Adrenal gland (tissue), 12 donors: Measurements from ENCODE around the gene INKA2. TPM values are rescaled to one million over a fixed set of nuclear protein-coding genes. Genes with fewer than 3 reads are reported as not detected.

Experiments
- DNase-seq, 7 donors: peaks; one replicate each; pipeline ENCODE4 v3.0.0-alpha.2; 2019 to 2020
- H3K27ac ChIP-seq, 5 donors: fragments of 200-600 bp; sonication (generic) in 4 of 5; 1 replicate in 3 of 5; 2 replicates in 2 of 5; pipeline versions ENCODE4 v1.5.1 to v1.8.0; 2016 to 2020; ENCODE audit warnings: mild to moderate bottlenecking in 1 of 5
- H3K27me3 ChIP-seq: fragments of 200-600 bp; 2 replicates; pipeline ENCODE4 v1.8.0; 2021
- H3K36me3 ChIP-seq, 2 donors: fragments of 200-600 bp; replicated peaks in 1 of 2; 1 replicate in 1 of 2; 2 replicates in 1 of 2; pipeline versions ENCODE4 v1.5.1 to v1.8.0; 2018 to 2022
- H3K4me1 ChIP-seq, 2 donors: fragments of 200-600 bp; replicated peaks in 1 of 2; 1 replicate in 1 of 2; 2 replicates in 1 of 2; pipeline versions ENCODE4 v1.5.1 to v1.8.0; 2018 to 2021
- H3K4me3 ChIP-seq, 4 donors: fragments of 200-600 bp; sonication (generic) in 3 of 4; one replicate each; pipeline ENCODE4 v1.5.1; 2016 to 2018
- H3K9me3 ChIP-seq, 3 donors: fragments of 200-600 bp; sonication (generic) in 1 of 3; replicated peaks in 1 of 3; 1 replicate in 2 of 3; 2 replicates in 1 of 3; pipeline versions ENCODE4 v1.5.1 to v1.8.0; 2016 to 2021
- CTCF ChIP-seq, 6 experiments: fragments of 450-650 bp in 4 of 6; fragments of 200-600 bp in 2 of 6; sonication (generic) in 1 of 6; IDR thresholded peaks; 1 replicate in 5 of 6; 2 replicates in 1 of 6; pipeline versions ENCODE4 v1.5.1 to v1.8.0; 2016 to 2021; ENCODE audit warnings: antibody characterized with exemption in 6 of 6, mild to moderate bottlenecking in 2 of 6, moderate library complexity in 1 of 6
- POLR2A ChIP-seq, 2 donors: fragments of 450-650 bp; IDR thresholded peaks; one replicate each; pipeline ENCODE4 v1.6.1; 2017; ENCODE audit warnings: antibody characterized with exemption in 2 of 2, mild to moderate bottlenecking in 2 of 2, moderate library complexity in 1 of 2
- WGBS, 4 donors: extraction: QIAGEN DNeasy Blood & Tissue Kit in 2 of 4; methylation state at CpG; one replicate each; pipeline versions ENCODE4 v1.1.5 to v1.1.7; 2013 to 2017; 5-methylcytosine and 5-hydroxymethylcytosine counted together
- intact Hi-C, 2 donors: fragments of 100-400 bp; cut with DNase I; formaldehyde crosslinking; loops; one replicate each; pipeline versions ENCODE4 v1.14.1 to v1.15.0; 2022 to 2023
- polyA plus RNA-seq, 3 donors: library from polyadenylated mRNA; stranded (reverse); fragments of 200-250 nt in 2 of 3; fragments of 350-450 nt in 1 of 3; fragmentation: Illumina TruSeq in 1 of 3; extraction: RNeasy Lipid Tissue Mini Kit (QIAGEN cat#74804) in 1 of 3; gene quantifications; one replicate each; pipeline ENCODE4 v1.2.3, GENCODE V29; 2013 to 2014
- total RNA-seq, 9 donors: library from RNA; depleted of rRNA in 4 of 9; stranded (reverse); fragments of >200 nt in 4 of 9; fragments of 120-200 nt in 1 of 9; fragmentation: NEBNext Ultra II Directional in 1 of 9; extraction: Animal tissue kit (Norgen Biotek cat#: 25700) in 1 of 9; gene quantifications; one replicate each; pipeline versions ENCODE4 v1.1.0 to v1.2.4, GENCODE V29; 2013 to 2023
- donor health status: healthy with polysubstance abuse.
- donor health status: Bipolar disorder and iron deficiency.
- donor health status: DM: yes; HTN: yes; CAD: no.
- donor health status: DM: no; HTN: no; CAD: no.
- donor health status: DM: no; HTN: no; CAD: no.
- donor health status: DM: yes; HTN: yes; CAD: no.

The INKA2 gene
- total and polyA plus RNA-seq, 12 donors, result 0.61 to 4.7 (median 0.98) TPM; not detected in 1

- intact Hi-C loops, result no loop called here
- no peaks in the 10 kb centered on the region for H3K36me3 ChIP-seq
- H3K27me3 ChIP-seq, result no peaks in the 10 kb centered on the region
- no peaks in the 10 kb centered on the region for H3K4me1 ChIP-seq
- H3K4me3 ChIP-seq, result no peak overlapping the region
- no peak overlapping the region for H3K27ac ChIP-seq
- no peak for DNase-seq
- 80 to 94% (median 84%) methylated on average over 2 of the region's 2 CpGs for WGBS, 4 donors
- TF ChIP-seq POLR2A (IDR thresholded peaks at IDR 0.05), result no peak
- TF ChIP-seq CTCF (IDR thresholded peaks at IDR 0.05), result no peak
- H3K9me3 ChIP-seq, result no peaks in the 10 kb centered on the region
Measured at GRCh38 chr1:111779546-111779945, 40.4 kb upstream of the INKA2 start.

- no peak overlapping the region for H3K27ac ChIP-seq
- no peaks in the 10 kb centered on the region for H3K36me3 ChIP-seq
- no peaks in the 10 kb centered on the region for H3K4me1 ChIP-seq
- no peak for TF ChIP-seq POLR2A (IDR thresholded peaks at IDR 0.05)
- no peak for TF ChIP-seq CTCF (IDR thresholded peaks at IDR 0.05)
- DNase-seq, result no peak
- no peaks in the 10 kb centered on the region for H3K9me3 ChIP-seq
- 77 to 87% (median 82%) methylated on average over 2 of the region's 2 CpGs for WGBS, 4 donors
- no peaks in the 10 kb centered on the region for H3K27me3 ChIP-seq
- H3K4me3 ChIP-seq, result no peak overlapping the region
- intact Hi-C loops, result no loop called here
Measured at GRCh38 chr1:111778541-111779051, 39.4 kb upstream of the INKA2 start.

GRCh38 chr1:111778066-111778465, 38.9 kb upstream of the INKA2 start:
- Histone ChIP-seq H3K27ac (no peak overlapping the region), H3K4me1 (no peaks in the 10 kb centered on the region), H3K9me3 (no peaks in the 10 kb centered on the region), H3K27me3 (no peaks in the 10 kb centered on the region), H3K36me3 (no peaks in the 10 kb centered on the region), H3K4me3 (no peak overlapping the region)
- TF ChIP-seq POLR2A (IDR thresholded peaks at IDR 0.05) (no peak), CTCF (IDR thresholded peaks at IDR 0.05) (no peak)
- 89 to 95% (median 92%) methylated on average over 6 of the region's 6 CpGs for WGBS, 4 donors
- no peak for DNase-seq
- intact Hi-C loops, result no loop called here

- H3K36me3 ChIP-seq, result no peaks in the 10 kb centered on the region
- intact Hi-C loops, result no loop called here
- no peaks in the 10 kb centered on the region for H3K4me1 ChIP-seq
- no peak for TF ChIP-seq POLR2A (IDR thresholded peaks at IDR 0.05)
- TF ChIP-seq CTCF (IDR thresholded peaks at IDR 0.05), result no peak
- no peaks in the 10 kb centered on the region for H3K27me3 ChIP-seq
- no peak overlapping the region for H3K4me3 ChIP-seq
- no peak overlapping the region for H3K27ac ChIP-seq
- no peaks in the 10 kb centered on the region for H3K9me3 ChIP-seq
- DNase-seq, result no peak
- WGBS, 4 donors, result 75 to 83% (median 82%) methylated on average over 1 of the region's 1 CpG
Measured at GRCh38 chr1:111777301-111777700, 38.1 kb upstream of the INKA2 start.
